NB4 (cell line): ENCODE measurements around the gene MYRF.

Experiments used
- CTCF ChIP-seq: IDR thresholded peaks from one replicate; pipeline ENCODE4 v1.5.1; 2012; ENCODE audit warnings: low read depth, low read length
- POLR2A ChIP-seq: IDR thresholded peaks from 2 replicates; pipeline ENCODE4 v1.6.1; 2011; ENCODE audit warnings: mild to moderate bottlenecking; ENCODE audit not compliant: insufficient read length; ENCODE audit errors: extremely low read depth
- TF ChIP-seq, protein P1 (sequence below): IDR thresholded peaks from 2 replicates; pipeline ENCODE4 v1.6.1; 2011; ENCODE audit warnings: low read depth, low read length

DNA sequence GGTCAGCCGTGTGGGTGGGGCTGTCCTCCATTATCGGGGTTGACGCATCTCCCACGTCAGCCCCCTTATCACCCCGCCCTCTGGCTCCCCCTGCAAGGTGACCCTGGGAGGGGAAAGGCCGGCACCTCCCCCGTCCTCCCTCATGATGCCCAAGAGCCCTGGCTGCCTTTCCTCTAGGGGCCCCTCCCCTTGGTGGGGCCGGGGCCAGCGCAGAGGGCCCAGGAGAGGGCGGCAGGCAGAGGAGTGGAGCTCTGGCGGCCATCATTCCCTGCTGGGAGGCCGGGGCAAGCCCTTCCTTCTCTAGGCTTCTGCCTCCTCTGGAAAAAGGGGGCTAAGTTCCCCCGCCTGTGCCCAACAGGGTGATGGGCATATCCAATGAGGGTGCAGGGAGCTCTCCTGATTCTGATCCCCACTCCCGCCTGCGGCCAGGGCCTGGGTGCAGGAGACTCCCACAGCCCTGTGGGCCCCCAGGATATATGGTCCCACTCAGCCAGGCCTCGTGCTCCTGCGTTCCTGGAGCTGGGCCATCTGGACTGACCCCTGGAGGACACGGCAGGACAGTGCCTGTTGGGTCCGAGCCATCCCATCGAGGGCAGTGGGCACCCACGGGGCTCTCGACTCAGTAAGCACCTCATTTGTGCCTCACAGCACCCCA is 12.3 kb downstream of the MYRF start:
- TF ChIP-seq CTCF (no peak), POLR2A (no peak)
- TF ChIP-seq, protein P1, sequence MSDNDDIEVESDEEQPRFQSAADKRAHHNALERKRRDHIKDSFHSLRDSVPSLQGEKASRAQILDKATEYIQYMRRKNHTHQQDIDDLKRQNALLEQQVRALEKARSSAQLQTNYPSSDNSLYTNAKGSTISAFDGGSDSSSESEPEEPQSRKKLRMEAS: no peak
